Epithelial cell of prostate (primary cell): Measurements from ENCODE around the gene ADAM33.

ENCODE experiments used
- DNase-seq: peaks from one replicate; pipeline ENCODE4 v3.0.0-alpha.2; 2011; ENCODE audit warnings: low read depth, low spot score
- H3K27ac ChIP-seq: fragments of 450-650 bp; 2 replicates; pipeline ENCODE4 v1.5.1; 2017; ENCODE audit warnings: mild to moderate bottlenecking

The ADAM33 gene

DNA sequence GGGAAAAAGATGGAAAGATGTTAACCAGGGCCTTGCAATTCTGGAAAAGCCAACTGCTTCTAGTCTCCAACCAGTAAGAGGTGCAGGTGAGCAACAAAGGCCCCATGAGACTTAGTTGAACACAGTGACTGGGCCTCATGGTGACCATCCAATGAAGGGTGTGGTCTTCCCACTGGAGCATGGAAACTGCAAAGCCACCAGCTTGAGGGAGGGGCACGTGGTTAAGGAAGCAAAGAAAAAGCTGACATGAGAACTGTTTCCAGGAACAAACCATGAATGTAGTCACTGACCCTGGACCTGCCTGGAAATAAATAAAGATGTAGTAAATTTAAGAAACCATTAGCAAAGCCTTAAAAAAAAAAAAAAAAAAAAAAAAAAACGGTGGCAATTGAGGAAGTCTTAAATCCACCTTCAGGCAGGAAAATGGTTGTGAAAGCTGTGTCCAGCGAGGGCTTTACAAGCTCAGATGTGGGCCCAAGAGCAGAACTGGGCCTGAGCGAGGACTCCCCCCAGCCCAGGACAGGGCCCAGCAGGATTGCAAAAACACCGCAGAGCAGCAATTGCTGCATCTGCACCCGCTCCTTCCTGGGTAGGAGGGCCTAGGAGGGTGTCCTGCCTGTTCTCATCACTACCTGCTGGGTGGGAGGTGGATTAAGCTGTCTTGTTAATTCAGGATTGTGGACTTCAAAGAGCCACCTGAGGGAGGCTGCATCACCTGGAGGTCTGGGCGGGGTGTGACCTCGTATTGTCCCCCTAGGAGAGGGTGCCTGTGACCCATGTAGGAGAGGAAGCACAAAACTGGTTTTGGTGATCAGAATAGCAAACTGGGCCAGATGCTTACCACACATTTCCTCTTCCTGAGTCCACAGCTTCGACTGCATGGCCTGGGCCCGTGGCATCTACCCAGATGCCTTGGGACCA lies 28.9 kb downstream of the ADAM33 start:
- DNase-seq, result no peak
- no peak overlapping the region for H3K27ac ChIP-seq

DNA sequence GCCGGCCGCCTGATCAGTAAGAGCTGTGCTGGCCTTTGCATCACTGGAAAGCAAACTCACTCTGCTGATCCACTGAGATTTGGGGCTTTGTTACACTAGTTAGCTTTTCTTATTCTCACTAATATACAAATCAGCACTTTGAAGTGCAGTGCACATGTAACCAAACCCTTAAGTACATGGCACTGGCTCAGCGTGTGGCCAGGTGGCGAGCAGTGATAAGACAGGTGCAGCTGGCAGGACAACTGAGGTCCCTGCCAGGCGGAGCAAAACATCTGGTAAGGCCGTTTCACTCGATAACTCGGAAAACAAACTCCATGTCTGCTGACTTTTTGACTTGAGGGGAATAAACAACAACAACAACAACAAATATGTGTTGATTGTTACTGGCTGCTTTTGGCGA lies 29.6 kb downstream of the ADAM33 start:
- H3K27ac ChIP-seq, result no peak overlapping the region
- DNase-seq, result no peak

DNA sequence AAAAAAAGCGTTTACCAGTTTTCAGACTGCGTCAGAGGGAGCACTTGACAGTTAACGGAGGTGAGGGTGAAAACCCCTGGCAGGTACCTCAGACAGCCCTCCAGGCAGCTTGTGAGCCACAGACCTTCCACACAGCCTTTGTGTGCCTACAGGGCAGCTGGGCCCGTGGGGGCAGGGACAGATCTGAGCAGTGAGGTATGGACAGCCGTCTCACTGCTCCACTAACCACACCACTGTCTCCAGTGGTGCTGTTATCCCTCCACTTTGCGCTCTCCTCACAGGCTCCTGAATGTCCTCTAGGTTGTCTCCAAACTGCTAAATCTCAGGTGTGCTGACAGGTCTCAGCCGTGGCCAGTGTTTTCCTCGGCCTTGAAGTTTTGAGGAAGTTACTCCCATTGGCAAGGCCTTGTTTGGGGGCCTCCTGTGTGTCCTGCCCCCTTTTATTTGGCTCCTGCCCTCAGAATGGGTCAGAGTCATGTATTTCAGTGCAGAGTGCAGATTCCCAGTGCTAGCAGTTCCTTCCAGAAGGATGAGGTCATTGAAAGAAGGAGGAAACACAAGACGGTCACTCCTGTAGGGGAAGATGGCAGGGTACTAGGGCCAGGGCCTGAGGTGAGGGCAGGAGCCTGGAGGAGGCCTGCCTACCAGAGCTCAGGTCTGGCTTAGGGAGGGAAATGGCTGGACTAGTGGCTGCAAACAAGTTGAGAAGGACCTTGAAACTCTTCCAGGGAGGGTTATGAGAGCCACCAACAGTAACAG lies 30.4 kb downstream of the ADAM33 start:
- no peak overlapping the region for H3K27ac ChIP-seq
- DNase-seq, result no peak

DNA sequence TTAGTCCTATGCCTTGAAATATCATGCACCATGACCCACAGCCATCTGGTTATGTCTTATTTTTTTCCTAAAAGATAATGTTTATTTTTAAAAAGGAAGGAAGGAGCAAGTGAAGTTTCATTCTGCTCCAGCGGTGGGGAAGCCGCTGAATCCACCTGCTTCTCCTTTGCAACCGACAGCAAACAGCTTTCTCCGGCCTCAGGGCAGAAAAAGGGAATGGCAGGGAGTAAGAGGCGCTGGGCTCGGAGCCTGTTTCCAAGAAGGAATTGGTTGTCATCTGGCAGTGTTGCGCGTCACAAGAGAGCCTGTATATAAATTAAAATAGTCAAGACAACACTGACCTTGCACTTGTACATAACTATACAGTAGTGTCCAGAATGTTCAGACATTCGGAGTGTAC lies 32.9 kb downstream of the ADAM33 start:
- H3K27ac ChIP-seq, result no peak overlapping the region
- DNase-seq, result no peak

DNA sequence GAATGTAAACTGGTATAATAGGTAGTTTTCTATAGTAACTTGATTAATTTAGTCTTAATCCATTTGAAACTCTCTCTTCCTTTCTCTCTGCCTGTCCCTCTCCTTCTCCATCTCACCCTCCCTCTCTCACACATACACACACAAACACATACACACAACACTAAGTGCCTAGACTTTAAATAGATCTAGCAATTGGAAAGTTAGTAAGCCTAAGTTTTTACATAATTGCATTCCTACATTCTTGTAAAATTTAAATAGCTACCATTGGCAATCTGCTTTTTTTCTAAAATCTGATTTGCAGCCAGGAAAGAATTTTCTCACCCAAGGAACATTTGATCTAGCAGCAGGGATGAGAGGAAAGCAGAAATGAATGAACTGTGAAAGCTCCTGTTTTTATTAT lies 34.3 kb downstream of the ADAM33 start:
- H3K27ac ChIP-seq, result no peak overlapping the region
- no peak for DNase-seq

DNA sequence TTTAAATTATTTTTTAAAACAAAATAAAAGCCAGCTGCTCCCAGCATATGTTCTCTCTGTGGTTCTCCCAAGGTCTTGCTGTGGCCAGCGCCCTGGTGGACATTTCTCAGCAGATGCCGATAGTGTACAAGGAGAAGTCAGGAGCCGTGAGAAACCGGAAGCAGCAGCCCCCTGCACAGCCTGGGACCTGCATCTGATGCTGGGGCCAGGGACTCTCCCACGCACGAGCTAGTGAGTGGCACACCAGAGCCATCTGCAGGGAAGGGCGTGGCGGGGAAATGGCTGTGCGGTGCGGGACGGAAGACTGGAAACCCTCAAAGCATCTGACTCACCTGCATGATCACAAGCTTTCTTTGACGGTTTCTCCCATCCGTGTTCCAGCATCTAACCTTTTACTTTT lies 35.2 kb downstream of the ADAM33 start:
- DNase-seq, result no peak

DNA sequence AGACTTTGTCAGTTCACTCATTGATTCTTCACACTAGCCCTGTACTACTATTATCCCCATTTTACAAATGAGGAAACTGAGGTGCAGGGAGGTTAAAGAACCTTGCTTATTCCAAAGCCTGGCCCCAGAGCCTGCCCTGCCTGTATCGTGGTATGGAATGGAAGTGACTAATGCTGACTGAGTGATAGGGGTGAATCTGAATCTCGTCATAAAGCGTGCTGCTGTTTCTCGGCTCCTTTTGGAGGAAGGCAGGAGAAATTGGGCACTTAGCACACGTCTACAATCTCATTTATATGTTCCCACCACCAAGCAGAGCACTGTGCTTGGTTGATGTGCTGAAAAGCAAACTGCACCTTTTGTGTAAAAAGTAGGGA lies 35.8 kb downstream of the ADAM33 start:
- no peak for DNase-seq
- H3K27ac ChIP-seq, result no peak overlapping the region

More for the DNA sequence above, 35.2 kb downstream of the ADAM33 start:
- H3K27ac ChIP-seq, result no peak overlapping the region

DNA sequence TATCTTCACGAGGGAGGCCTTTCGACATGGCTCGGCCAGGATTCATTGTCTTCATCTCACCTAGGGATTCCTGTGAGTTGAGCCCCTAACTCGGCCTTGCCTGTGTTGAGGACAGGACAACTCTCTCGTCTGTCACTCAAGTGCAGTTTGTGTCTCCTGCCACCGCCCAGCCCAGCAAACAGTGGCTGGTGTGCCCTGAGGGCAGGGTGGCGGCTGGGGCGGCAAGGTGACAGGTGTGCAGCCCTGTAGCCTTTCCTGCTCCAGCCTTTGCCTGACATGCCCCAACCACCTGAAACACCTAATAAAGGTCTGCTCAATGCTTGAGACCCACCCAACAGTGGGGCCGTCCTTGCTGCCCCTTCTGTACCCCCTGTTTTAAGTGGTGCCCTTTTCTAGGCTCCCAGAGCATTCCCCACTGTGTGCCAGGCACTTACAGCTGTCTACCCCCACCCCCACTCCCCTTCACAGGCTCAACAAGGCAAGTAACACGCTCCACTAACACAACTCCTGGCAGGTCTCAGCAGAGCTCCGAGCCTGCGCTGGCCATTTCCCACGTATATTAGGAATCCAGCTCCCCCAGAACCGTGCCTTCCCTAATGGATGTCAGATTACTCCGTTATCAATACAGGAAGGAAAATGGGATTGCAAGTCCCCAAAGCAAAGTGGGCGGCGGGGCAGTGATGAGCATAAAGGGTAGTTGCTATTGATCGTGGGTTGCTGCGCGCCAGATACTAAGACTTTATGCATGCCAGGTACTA lies 36.3 kb downstream of the ADAM33 start:
- H3K27ac ChIP-seq, result no peak overlapping the region
- no peak for DNase-seq

DNA sequence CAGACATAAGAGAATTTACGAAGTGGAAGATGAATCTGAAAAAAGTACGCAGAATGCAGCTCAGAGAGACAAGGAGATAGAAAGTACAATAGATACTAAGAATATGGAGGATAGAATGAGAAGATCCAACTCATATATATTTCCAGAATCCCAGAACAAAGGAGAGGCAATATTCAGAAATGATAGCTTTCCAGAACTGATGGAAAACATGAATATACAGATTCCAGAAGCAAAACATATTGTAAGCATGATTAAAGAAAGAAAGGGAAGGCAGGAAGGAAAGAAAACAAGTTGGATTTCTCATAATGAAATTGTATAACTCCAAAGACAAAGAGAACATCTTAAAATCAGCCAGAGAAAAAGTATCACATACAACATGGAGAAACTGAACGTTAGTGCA lies 41.6 kb downstream of the ADAM33 start:
- DNase-seq, result no peak
- H3K27ac ChIP-seq, result no peak overlapping the region

DNA sequence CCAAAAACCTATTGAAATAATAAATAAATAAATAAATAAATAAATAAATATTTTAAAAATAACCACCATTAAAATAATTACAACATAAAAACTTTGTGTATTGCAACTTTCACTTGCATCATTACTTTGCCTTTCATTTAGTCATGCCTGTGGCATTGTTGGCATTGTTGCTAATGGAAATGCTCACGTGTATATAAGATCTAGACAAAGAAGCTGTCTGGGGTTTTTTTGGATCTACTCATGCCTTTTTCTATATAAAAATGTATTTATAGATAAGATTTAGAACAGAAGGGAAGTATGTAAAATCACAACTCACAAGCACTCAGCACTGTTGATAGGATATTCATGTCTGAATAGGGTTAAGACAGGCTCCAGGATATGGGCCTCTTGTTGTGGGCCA lies 46.5 kb downstream of the ADAM33 start:
- H3K27ac ChIP-seq, result no peak overlapping the region
- no peak for DNase-seq

DNA sequence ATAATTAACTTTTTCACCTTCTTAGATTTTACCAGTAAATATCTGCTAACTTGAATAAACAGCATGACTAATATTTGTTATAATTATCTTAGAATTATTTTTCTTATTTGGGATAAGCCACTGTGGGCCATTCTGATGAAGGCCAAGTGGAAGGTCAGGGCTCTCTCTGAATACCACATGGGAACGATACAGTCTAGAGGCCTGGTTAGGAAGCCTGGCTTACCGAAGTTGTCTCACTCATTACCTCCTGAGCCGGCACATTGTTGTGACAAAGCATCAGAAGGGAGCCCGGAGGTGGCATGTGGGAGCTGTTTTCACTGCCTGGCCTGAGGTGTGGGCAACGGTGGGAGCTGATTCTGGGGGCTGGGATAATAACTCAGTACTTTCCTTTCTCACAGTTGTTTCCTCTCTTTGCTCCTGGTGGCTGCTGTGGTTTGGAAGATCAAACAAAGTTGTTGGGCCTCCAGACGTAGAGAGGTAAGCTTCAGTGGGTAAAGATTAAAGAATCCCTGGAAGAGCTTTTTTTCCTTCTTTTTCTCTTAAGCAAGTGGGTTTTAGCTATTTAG lies 47.8 kb downstream of the ADAM33 start:
- DNase-seq, result no peak
- no peak overlapping the region for H3K27ac ChIP-seq

DNA sequence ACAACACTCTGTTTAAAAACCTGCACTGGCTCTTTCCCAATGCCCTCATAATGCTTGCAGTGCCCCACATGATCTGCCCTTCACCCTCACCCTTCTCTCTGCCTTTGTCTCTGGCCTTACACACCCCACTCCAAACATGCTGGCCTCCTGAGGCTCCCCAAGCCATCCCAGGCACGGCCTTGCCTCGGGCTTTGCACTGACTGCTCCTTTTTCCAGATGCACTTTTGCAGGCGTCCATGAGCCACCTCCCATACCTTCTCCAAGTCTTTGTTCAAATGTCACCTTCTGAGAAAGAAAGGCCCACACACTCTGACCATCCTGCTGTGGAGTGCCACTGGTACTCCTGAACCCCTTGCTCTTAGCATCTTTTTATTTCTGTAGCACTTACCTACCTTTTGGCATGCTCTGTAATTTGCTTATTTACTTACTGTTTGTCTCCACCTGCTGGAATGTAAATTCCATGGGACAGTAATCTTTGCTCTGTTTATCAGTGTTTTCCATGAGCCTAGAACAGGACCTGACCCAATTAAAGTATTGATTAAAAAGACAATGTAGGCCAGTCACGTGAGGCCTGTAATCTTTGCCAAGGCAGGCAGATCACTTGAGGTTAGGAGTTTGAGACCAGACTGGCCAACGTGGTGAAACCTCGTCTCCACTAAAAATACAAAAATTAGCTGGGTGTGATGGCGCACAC lies 49.4 kb downstream of the ADAM33 start:
- H3K27ac ChIP-seq, result no peak overlapping the region
- no peak for DNase-seq

DNA sequence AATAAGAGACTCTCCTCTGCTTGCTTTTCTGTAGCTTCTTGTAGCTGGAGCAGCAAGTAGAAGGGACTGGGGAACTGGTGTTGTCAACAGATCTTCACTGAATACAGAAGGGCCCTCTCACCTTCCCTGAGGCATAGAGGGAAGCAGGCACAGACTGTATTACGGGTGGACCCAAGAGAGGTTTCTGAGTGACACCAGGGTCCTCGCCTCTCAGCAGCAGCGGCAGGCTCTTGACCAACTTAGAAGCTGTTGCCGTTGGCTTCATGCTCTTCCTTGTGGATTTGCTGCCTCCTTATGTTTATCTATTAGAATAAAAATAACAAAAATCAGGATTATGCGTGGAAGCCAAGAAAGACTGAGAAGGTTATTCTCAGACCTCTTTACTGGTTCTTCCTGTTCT lies 50.3 kb downstream of the ADAM33 start:
- DNase-seq, result no peak

DNA sequence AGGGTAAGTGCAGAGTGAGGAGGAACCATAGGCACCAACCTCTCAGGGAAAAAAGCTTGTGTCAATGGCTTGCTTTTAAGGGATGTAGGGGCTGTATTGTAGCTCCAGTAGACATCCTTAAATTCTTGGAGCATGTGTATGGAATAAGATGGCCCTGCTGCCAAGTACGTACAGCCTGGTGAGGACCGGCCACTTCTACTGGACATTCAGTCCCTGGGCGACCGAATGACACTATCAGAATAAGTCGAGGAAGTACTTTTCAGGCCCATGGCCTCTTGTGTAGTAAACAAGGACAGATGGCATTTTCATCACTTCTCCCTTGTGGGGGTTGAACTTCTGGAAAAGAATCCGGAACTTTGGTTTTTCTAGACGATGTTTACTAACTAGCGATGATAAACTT lies 51.4 kb downstream of the ADAM33 start:
- H3K27ac ChIP-seq, result no peak overlapping the region
- DNase-seq, result no peak

More for the DNA sequence above, 50.3 kb downstream of the ADAM33 start:
- H3K27ac ChIP-seq, result no peak overlapping the region

DNA sequence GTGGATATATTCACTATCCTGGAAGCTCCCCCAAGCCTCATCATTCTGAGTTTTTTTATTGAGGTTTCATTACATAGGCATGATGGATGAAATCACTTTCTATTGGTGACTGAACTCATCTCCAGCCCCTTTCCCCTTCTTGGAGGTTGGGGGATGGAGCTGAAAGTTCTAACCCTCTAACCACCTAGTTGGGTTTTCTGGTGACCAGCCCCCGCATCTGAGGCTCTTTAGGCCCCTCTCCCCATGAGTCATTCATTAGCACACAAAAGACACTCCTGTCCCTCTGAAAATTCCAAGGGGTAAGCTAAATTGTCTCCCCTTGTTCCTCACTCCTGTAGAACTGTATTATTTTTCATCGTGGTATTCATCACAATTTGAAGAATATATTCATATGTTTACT lies 51.9 kb downstream of the ADAM33 start:
- no peak for DNase-seq
- no peak overlapping the region for H3K27ac ChIP-seq

DNA sequence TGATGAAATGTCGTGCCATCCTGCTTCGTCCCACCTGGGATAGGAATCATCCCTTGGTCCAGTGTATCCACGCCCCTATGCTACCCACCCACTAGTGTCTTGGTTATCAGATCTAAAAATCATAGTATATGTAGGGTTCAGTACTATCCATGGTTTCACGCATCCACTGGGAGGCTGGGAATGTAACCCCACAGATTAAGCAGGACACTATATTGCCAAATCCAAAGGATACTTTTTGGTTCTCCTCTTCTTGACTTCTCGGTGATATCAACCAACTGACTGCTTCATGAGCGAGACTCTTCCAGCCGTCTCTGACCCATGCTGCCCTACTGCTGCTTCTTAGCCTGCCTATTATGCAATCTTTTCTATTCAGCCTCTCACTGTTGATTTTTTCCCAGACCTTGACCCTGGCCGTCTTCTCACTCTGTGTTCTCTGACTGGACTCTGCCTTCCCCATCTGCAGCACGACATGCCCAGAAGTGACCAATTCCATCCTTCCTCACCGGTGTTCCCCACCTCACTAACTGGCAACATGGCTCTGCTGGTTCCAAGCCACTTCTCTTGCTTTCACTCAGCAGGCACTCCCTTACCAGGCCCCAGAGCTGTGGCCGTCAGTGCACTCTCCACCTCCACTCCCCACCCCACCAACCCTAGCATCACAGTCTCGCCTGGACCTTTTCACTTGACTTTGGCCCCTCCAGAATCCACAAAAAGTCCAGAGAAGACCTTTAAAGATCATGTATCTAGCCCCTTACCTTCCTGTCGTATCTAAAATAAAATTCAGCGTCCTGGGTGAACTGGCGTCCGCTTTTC lies 53.1 kb downstream of the ADAM33 start:
- no peak for DNase-seq
- no peak overlapping the region for H3K27ac ChIP-seq

DNA sequence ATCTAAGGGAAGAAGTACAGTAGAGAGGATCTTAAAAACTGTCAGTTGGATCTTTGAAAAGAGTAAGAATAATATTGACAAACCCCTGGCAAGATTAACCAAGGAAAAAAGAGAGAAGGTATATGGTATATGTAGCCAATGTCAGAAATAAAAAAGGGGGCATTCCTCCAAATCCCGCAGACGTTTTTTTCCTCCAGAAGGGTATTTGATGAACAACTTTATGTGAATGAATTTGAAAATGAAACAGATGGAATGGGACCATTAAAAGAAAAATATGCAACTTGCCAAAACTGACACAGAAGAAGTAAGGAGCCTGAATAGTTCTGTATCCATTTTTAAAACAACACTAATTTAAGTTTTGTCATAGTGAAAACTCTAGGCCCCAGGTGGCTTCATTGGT lies 54.3 kb downstream of the ADAM33 start:
- no peak overlapping the region for H3K27ac ChIP-seq
- no peak for DNase-seq

DNA sequence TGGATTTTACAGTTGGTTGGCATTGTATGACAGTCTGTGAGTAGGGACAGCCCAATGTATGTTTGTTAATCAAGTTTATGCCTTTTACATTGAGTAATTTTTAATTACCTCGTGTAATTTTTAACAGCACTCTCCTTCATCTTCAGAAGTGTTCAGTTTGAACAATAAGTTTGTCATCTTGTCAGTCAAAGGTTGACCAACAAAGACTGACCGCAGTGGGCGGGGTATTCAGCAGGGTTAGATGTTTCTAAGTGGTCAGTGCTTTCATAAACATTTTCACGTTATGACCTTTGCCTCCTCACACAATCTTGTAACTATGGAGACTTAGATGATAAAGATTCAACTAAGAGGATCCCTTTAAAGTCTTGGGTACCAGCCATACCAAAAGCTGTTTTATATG lies 59.4 kb downstream of the ADAM33 start:
- no peak overlapping the region for H3K27ac ChIP-seq
- DNase-seq, result no peak

DNA sequence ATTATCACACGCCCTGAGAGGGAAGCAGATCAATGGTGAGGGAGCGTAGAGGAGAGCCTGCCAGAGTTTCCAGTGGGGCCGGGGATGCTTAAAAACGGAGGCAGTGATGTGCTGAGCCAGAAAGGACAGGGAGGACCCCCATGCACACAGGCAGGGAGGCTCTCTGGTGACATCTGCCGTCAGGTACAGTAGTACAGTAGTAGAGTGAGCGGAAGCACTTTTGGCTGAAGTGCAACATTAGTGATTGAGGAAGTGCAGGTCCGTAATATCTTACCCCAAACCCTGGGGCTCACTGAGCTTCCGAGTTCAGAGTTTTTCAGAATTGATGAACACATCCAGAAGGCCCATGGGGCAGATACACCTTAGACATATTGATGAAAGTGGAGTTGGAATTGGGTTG lies 60.7 kb downstream of the ADAM33 start:
- DNase-seq, result no peak
- H3K27ac ChIP-seq, result no peak overlapping the region
